ENCODE data around the gene KCNH2. TPM values are rescaled to one million over a fixed set of nuclear protein-coding genes. Genes with fewer than 3 reads are reported as not detected.

The KCNH2 gene
- total and polyA plus RNA-seq, 8 donors, result 1.4 to 27.9 (median 3.9) TPM

DNA sequence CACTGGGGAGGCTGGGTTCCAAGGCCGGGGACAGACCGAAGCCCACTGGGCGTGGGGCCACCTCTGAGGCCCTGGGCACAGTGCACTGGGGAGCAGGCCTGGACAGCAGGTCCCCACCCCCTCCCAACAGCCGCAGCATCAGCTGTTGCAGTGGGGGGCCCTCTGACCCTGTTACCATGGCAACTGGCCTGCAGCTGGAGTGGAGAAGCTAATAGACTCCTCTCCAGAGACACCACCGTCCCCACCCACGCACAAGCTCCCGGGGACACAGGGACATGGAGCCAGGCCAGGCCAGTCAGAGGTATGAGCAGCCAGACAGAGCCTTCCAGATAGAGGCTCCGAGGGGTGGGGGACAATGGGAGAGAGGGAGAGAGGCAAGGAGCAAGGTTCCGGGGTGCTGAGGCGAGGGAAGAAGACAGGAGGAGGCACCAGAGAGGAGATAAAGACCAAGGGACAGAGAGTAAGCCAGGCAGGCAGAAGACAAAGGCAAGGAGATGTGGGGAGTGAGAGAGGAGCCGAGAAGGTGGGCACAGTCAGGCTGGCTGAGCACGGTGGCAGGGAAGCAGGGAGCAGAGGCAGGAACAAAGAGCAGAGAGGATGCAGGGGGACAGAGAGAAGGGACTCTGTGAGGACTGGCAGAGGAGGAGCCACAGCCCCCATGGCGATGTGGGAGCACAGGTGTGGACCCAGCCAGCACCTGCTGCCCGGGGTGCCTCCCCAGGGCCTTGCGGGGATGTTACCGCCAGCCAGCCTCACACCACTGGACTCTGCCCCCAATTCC lies 6.7 kb downstream of the KCNH2 start:
- intact Hi-C loops (cut with DNase I), result no loop called here
- FAIRE-seq (no peak), DNase-seq (peak in 1 of 6 donors; percentile 56), ATAC-seq (peak in 2 of 4 donors; percentile 13 to 32)
- no peak for TF ChIP-seq CTCF (IDR thresholded peaks at IDR 0.05)
- 66 to 76% methylated on average over 16 of the region's 16 CpGs for WGBS, 2 donors
- Histone ChIP-seq H3K27ac (no peak overlapping the region), H3K4me1 (no peaks in the 10 kb centered on the region), H3K36me3 (no peaks in the 10 kb centered on the region), H3K9me3 (no peaks in the 10 kb centered on the region), H3K27me3 (no peaks in the 10 kb centered on the region), H3K4me3 (no peak overlapping the region)

DNA sequence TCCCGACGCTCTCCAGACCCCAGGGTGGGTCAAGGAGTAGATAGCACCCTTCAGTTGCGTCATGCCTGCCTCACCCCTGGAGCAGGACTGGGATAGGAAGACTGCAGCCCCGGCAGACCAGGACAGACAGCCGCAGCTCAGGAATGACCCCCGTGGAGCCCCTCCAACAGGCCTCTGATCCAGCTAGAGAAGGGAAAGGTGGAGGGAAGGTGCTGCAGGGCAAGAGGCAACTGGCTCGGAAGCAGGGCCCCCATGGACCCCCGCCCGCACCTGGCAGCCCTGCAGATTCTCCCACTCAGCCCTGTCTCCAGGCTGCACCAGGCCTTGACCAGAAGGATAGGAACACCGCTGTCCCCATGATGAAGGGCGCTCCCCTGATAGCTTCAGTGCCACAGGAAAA lies 7.7 kb downstream of the KCNH2 start:
- no peaks in the 10 kb centered on the region for H3K36me3 ChIP-seq
- no peak for FAIRE-seq
- H3K9me3 ChIP-seq, result no peaks in the 10 kb centered on the region
- no peaks in the 10 kb centered on the region for H3K27me3 ChIP-seq
- H3K4me3 ChIP-seq, result no peak overlapping the region
- ATAC-seq, result no peak
- TF ChIP-seq CTCF (IDR thresholded peaks at IDR 0.05), result no peak
- WGBS, 2 donors, result 69 to 73% methylated on average over 11 of the region's 11 CpGs
- H3K27ac ChIP-seq, result no peak overlapping the region
- intact Hi-C loops (cut with DNase I), result no loop called here
- no peaks in the 10 kb centered on the region for H3K4me1 ChIP-seq
- DNase-seq, result peak in 1 of 6 donors; percentile 28

DNA sequence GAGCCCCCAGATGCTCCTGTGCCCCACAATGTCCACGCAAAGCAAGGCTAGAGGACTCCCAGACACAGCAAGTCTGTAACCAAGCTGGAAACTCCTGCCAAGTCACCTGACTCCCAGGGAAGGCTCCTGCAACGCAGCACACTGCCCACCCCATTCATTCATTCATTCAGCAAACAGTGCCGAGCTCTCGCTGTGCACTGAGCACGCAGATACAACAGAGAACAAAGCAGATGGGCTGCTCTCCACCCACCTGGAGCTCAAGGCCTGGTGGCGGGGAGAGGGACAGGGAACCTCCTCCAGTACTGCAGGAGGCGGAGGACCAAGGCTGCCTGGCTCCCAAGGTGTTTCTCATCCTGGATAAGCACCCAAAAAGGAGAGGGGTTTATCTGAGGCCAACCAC lies 8.6 kb downstream of the KCNH2 start:
- no peak overlapping the region for H3K27ac ChIP-seq
- no peaks in the 10 kb centered on the region for H3K27me3 ChIP-seq
- WGBS, 2 donors, result 58 to 68% methylated on average over 7 of the region's 7 CpGs
- DNase-seq, result peak in 1 of 6 donors; percentile 27
- peak in 1 of 4 donors; percentile 11 for ATAC-seq
- TF ChIP-seq CTCF (IDR thresholded peaks at IDR 0.05), result no peak
- H3K4me3 ChIP-seq, result no peak overlapping the region
- no peaks in the 10 kb centered on the region for H3K4me1 ChIP-seq
- no peaks in the 10 kb centered on the region for H3K9me3 ChIP-seq
- intact Hi-C loops (cut with DNase I), result no loop called here
- FAIRE-seq, result no peak
- H3K36me3 ChIP-seq, result no peaks in the 10 kb centered on the region

GRCh38 chr7:150968734-150969372 lies 9.3 kb downstream of the KCNH2 start:
- H3K36me3 ChIP-seq, result no peaks in the 10 kb centered on the region
- H3K9me3 ChIP-seq, result no peaks in the 10 kb centered on the region
- peak in 1 of 6 donors; percentile 39 for DNase-seq
- intact Hi-C loops (cut with DNase I), result no loop called here
- no peaks in the 10 kb centered on the region for H3K27me3 ChIP-seq
- no peak for TF ChIP-seq CTCF (IDR thresholded peaks at IDR 0.05)
- no peak overlapping the region for H3K27ac ChIP-seq
- no peaks in the 10 kb centered on the region for H3K4me1 ChIP-seq
- no peak overlapping the region for H3K4me3 ChIP-seq
- no peak for FAIRE-seq
- WGBS, 2 donors, result 60 to 62% methylated on average over 16 of the region's 16 CpGs
- no peak for ATAC-seq

Measured in pancreas (tissue), 10 donors.